HG02798 (cell line): ENCODE measurements around the gene TMEM231.
"Not testable (repeated sequence)": the region's sequence is repeated elsewhere in the genome, so short reads cannot be mapped to it uniquely, and the experiment has no call there.

Experiments
- ATAC-seq: cut with Tn5 transposase; IDR thresholded peaks from one replicate; pipeline ENCODE4 v1.9.1; 2021; ENCODE audit warnings: mild to moderate bottlenecking; ENCODE audit not compliant: unreplicated experiment, poor library complexity

Gene TMEM231

GRCh38 chr16:75534560-75535205 is 21.4 kb downstream of the TMEM231 start:
- ATAC-seq, result no peak

- no peak for ATAC-seq
Observed at GRCh38 chr16:75532791-75533190, 23.3 kb downstream of the TMEM231 start.

GRCh38 chr16:75532142-75532765 is 23.8 kb downstream of the TMEM231 start:
- no peak for ATAC-seq

GRCh38 chr16:75529959-75530358 is 26.1 kb downstream of the TMEM231 start:
- no peak for ATAC-seq

GRCh38 chr16:75529056-75529905 is 26.8 kb downstream of the TMEM231 start:
- no peak for ATAC-seq

- no peak for ATAC-seq
Observed at GRCh38 chr16:75527825-75528299, 28.2 kb downstream of the TMEM231 start.

GRCh38 chr16:75526032-75526790 is 29.8 kb downstream of the TMEM231 start:
- ATAC-seq, result no peak

- ATAC-seq, result no peak
Observed at GRCh38 chr16:75519175-75519574, 36.9 kb downstream of the TMEM231 start.

GRCh38 chr16:75516189-75516966 is 39.7 kb downstream of the TMEM231 start:
- not testable (repeated sequence) for ATAC-seq

- no peak for ATAC-seq
Observed at GRCh38 chr16:75514296-75514695, 41.8 kb downstream of the TMEM231 start.

- no peak for ATAC-seq
Observed at GRCh38 chr16:75506574-75506973, 49.5 kb downstream of the TMEM231 start.

GRCh38 chr16:75506107-75506506 is 49.9 kb downstream of the TMEM231 start:
- no peak for ATAC-seq

GRCh38 chr16:75503801-75504200 is 52.3 kb downstream of the TMEM231 start:
- ATAC-seq, result no peak

- ATAC-seq, result no peak
Observed at GRCh38 chr16:75502916-75503605, 53.0 kb downstream of the TMEM231 start.

- not testable (repeated sequence) for ATAC-seq
Observed at GRCh38 chr16:75501820-75502219, 54.2 kb downstream of the TMEM231 start.

- no peak for ATAC-seq
Observed at GRCh38 chr16:75501359-75501758, 54.7 kb downstream of the TMEM231 start.

GRCh38 chr16:75498605-75499322 is 57.3 kb downstream of the TMEM231 start:
- ATAC-seq, result not testable (repeated sequence)

- no peak for ATAC-seq
Observed at GRCh38 chr16:75497558-75497957, 58.5 kb downstream of the TMEM231 start.
